Choroid plexus epithelial cell (primary cell): ENCODE data around the gene SYNRG.
A peak's percentile ranks its signal among the peaks of the same experiment; 100 is the strongest.

Source experiments
- DNase-seq: peaks from one replicate; pipeline ENCODE4 v3.0.0-alpha.2; 2010; ENCODE audit warnings: low read depth
- H3K4me3 ChIP-seq: 2 replicates; pipeline ENCODE4 v1.5.1; 2011; ENCODE audit warnings: low read depth, mild to moderate bottlenecking, control low read depth, low read length, moderate library complexity
- CTCF ChIP-seq: conservative IDR thresholded peaks from 2 replicates; pipeline ENCODE4 v1.5.1; 2011; ENCODE audit warnings: low read depth, mild to moderate bottlenecking, control low read depth, inconsistent platforms, low read length, moderate library complexity

Gene SYNRG

GRCh38 chr17:37609170-37610040 lies at the start of gene SYNRG:
Gene SYNRG, minus strand, starts transcription at chr17:37609418. Its CDS starts 63 bp downstream, at chr17:37609355.
- peak; percentile 98 for DNase-seq
- TF ChIP-seq CTCF, result peak; percentile 52

GRCh38 chr17:37657202-37657601 lies 48.0 kb upstream of the SYNRG start:
- H3K4me3 ChIP-seq, result no peak overlapping the region
- DNase-seq, result no peak
- TF ChIP-seq CTCF, result no peak

More at GRCh38 chr17:37609170-37610040, at the start of gene SYNRG:
- H3K4me3 ChIP-seq, result peak within 1 kb of the TSS; percentile 92

GRCh38 chr17:37651849-37652248 lies 42.6 kb upstream of the SYNRG start:
- no peak for DNase-seq
- TF ChIP-seq CTCF, result no peak
- no peak overlapping the region for H3K4me3 ChIP-seq

GRCh38 chr17:37650419-37651003 lies 41.3 kb upstream of the SYNRG start:
- peak; percentile 70 for TF ChIP-seq CTCF
- peak; percentile 71 for DNase-seq

GRCh38 chr17:37648555-37648954 lies 39.3 kb upstream of the SYNRG start:
- no peak overlapping the region for H3K4me3 ChIP-seq
- TF ChIP-seq CTCF, result no peak
- peak; percentile 80 for DNase-seq

More at GRCh38 chr17:37650419-37651003, 41.3 kb upstream of the SYNRG start:
- no peak overlapping the region for H3K4me3 ChIP-seq

- TF ChIP-seq CTCF, result no peak
- no peak for DNase-seq
Observed at GRCh38 chr17:37647856-37648255, 38.6 kb upstream of the SYNRG start.

GRCh38 chr17:37643869-37644268 lies 34.7 kb upstream of the SYNRG start:
- H3K4me3 ChIP-seq, result peak overlapping the region; percentile 77
- TF ChIP-seq CTCF, result no peak
- DNase-seq, result no peak

More at GRCh38 chr17:37647856-37648255, 38.6 kb upstream of the SYNRG start:
- no peak overlapping the region for H3K4me3 ChIP-seq
